ENCODE results near the gene PPP2R5C.

The PPP2R5C gene

GRCh38 chr14:101819251-101819990 lies 57.9 kb downstream of the PPP2R5C start:
- no peak for DNase-seq

GRCh38 chr14:101820283-101820798 lies 58.8 kb downstream of the PPP2R5C start:
- no peak for DNase-seq

GRCh38 chr14:101821528-101821927 lies 60.0 kb downstream of the PPP2R5C start:
- DNase-seq = no peak

- DNase-seq = no peak
Observed at GRCh38 chr14:101823066-101823465, 61.6 kb downstream of the PPP2R5C start.

- DNase-seq = no peak
Observed at GRCh38 chr14:101823511-101824120, 62.1 kb downstream of the PPP2R5C start.

- peak; percentile 44 to 53 for DNase-seq
Observed at GRCh38 chr14:101824339-101824727, 62.8 kb downstream of the PPP2R5C start.

GRCh38 chr14:101825797-101826196 lies 64.3 kb downstream of the PPP2R5C start:
- DNase-seq = no peak

GRCh38 chr14:101826351-101826750 lies 64.8 kb downstream of the PPP2R5C start:
- peak; percentile 18 for DNase-seq

- no peak for DNase-seq
Observed at GRCh38 chr14:101827286-101827685, 65.8 kb downstream of the PPP2R5C start.

GRCh38 chr14:101828046-101828445 lies 66.5 kb downstream of the PPP2R5C start:
- no peak for DNase-seq

- DNase-seq = no peak
Observed at GRCh38 chr14:101830271-101830670, 68.8 kb downstream of the PPP2R5C start.

- DNase-seq = no peak
Observed at GRCh38 chr14:101833045-101833444, 71.5 kb downstream of the PPP2R5C start.

- no peak for DNase-seq
Observed at GRCh38 chr14:101834397-101834796, 72.9 kb downstream of the PPP2R5C start.

GRCh38 chr14:101834800-101835547 lies 73.5 kb downstream of the PPP2R5C start:
- DNase-seq = no peak

- no peak for DNase-seq
Observed at GRCh38 chr14:101835566-101835965, 74.1 kb downstream of the PPP2R5C start.

GRCh38 chr14:101836135-101836534 lies 74.6 kb downstream of the PPP2R5C start:
- no peak for DNase-seq

- no peak for DNase-seq
Observed at GRCh38 chr14:101838476-101838875, 77.0 kb downstream of the PPP2R5C start.

GRCh38 chr14:101839236-101839635 lies 77.7 kb downstream of the PPP2R5C start:
- DNase-seq = no peak

- DNase-seq = no peak
Observed at GRCh38 chr14:101839661-101840060, 78.2 kb downstream of the PPP2R5C start.

- DNase-seq = no peak
Observed at GRCh38 chr14:101840649-101841369, 79.3 kb downstream of the PPP2R5C start.

GRCh38 chr14:101843038-101843437 lies 81.5 kb downstream of the PPP2R5C start:
- no peak for DNase-seq

- DNase-seq = peak in 1 of 2 donors; percentile 73
Observed at GRCh38 chr14:101843665-101844064, 82.2 kb downstream of the PPP2R5C start.

- no peak for DNase-seq
Observed at GRCh38 chr14:101844219-101844618, 82.7 kb downstream of the PPP2R5C start.

All from inflammatory macrophage treated with lipopolysaccharide for 1 hour (primary cell).